WERI-Rb-1 (cell line): ENCODE results near the gene UBR4.

Source experiments
- DNase-seq: peaks from one replicate; pipeline ENCODE4 v3.0.0-alpha.2; 2020
- H3K27ac ChIP-seq: fragments of 250-450 bp; sonication (Bioruptor Pico); 2 replicates; pipeline ENCODE4 v1.5.1; 2020; ENCODE audit warnings: mild to moderate bottlenecking, moderate library complexity
- H3K27me3 ChIP-seq: fragments of 250-450 bp; sonication (Bioruptor Pico); 2 replicates; pipeline ENCODE4 v1.5.1; 2021; ENCODE audit warnings: mild to moderate bottlenecking, low read depth, moderate library complexity; ENCODE audit not compliant: insufficient read depth, severe bottlenecking
- H3K36me3 ChIP-seq: fragments of 250-450 bp; sonication (Bioruptor Pico); 2 replicates; pipeline ENCODE4 v1.5.1; 2020; ENCODE audit warnings: mild to moderate bottlenecking, moderate library complexity
- H3K4me3 ChIP-seq: 2 replicates; pipeline ENCODE4 v1.5.1; 2011; ENCODE audit warnings: low read depth, mild to moderate bottlenecking, control low read depth, low read length
- H3K9me3 ChIP-seq: fragments of 250-450 bp; sonication (Bioruptor Pico); 2 replicates; pipeline ENCODE4 v1.5.1; 2021; ENCODE audit warnings: mild to moderate bottlenecking, moderate library complexity; ENCODE audit not compliant: severe bottlenecking
- TF ChIP-seq, protein P1 (sequence below): IDR thresholded peaks from 2 replicates; pipeline ENCODE4 v1.5.1; 2011; ENCODE audit warnings: low read depth, mild to moderate bottlenecking, control low read depth, inconsistent platforms, low read length

The UBR4 gene

DNA sequence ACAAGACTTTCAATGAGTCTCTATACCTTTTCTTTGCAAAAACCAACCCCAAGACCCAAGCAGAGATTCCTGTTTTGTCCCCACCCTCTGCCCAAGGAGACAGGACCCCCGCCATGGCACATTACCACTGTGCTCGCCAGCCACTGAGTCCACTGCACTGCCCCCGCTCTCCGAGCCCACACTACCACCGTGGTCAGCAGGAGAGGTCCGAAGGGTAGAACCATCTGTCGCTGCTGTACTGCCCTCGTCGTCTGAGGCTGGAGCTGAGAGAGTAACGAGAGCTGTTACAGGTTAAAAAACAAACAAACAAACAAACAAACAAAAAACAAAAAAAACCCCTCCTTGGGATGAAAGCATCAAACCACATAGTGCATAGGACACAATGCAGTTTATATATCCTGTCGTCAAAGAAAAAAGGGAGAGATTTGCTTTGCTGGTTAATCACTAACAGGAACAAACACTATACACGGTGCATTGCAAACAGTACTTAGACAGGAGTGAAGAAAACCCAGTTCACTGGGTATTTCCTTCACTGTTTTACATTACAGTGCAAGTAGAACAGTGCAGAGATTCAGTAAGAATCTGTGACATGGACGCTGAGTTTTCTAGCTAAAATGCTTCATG is 71.0 kb downstream of the UBR4 start:
- Histone ChIP-seq H3K27ac (no peak overlapping the region), H3K36me3 (peaks cover 96% of the 10 kb centered on the region), H3K9me3 (no peaks in the 10 kb centered on the region), H3K4me3 (no peak overlapping the region), H3K27me3 (no peaks in the 10 kb centered on the region)
- no peak for DNase-seq
- TF ChIP-seq, protein P1, sequence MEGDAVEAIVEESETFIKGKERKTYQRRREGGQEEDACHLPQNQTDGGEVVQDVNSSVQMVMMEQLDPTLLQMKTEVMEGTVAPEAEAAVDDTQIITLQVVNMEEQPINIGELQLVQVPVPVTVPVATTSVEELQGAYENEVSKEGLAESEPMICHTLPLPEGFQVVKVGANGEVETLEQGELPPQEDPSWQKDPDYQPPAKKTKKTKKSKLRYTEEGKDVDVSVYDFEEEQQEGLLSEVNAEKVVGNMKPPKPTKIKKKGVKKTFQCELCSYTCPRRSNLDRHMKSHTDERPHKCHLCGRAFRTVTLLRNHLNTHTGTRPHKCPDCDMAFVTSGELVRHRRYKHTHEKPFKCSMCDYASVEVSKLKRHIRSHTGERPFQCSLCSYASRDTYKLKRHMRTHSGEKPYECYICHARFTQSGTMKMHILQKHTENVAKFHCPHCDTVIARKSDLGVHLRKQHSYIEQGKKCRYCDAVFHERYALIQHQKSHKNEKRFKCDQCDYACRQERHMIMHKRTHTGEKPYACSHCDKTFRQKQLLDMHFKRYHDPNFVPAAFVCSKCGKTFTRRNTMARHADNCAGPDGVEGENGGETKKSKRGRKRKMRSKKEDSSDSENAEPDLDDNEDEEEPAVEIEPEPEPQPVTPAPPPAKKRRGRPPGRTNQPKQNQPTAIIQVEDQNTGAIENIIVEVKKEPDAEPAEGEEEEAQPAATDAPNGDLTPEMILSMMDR, result no peak

DNA sequence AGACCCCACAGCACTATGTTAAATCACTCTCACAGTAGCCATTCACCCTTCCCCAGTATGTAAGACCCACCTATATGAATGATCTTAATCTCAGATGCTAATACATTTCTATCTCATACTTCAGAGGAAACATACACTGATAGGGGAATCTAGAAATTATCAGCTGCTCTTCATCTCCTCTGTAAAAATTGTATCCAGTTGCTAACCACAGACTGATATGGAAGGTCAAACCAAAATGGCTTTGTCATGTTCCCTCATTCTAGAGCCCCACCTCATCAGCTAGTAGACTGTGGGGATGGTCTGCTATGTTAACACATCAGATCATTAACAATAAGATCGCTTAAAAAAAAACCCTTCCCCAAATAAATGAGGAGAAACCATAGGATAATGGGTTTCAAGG is 71.7 kb downstream of the UBR4 start:
- no peaks in the 10 kb centered on the region for H3K27me3 ChIP-seq
- no peaks in the 10 kb centered on the region for H3K9me3 ChIP-seq
- H3K36me3 ChIP-seq, result peaks cover 95% of the 10 kb centered on the region
- no peak overlapping the region for H3K4me3 ChIP-seq
- H3K27ac ChIP-seq, result no peak overlapping the region
- no peak for DNase-seq
- TF ChIP-seq, protein P1, result no peak

DNA sequence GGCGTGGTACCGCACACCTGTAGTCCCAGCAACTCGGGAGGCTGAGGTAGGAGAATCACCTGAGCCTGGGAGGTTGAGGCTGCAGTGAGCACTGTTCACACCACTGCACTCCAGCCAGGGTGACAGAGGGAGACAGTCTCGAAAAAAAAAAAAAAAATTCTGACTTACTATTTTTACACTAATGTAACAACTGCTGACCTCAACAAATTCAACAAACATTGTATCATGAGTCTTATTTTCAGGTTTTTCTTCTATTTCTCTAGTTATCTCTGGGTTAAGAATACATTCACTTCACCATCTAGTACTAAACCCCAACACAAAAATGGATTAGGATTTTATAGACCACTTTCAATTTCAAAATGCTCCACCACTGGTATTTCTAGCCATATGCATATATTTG is 72.9 kb downstream of the UBR4 start:
- H3K27me3 ChIP-seq, result no peaks in the 10 kb centered on the region
- TF ChIP-seq, protein P1, result no peak
- no peak overlapping the region for H3K27ac ChIP-seq
- no peak for DNase-seq
- H3K9me3 ChIP-seq, result no peaks in the 10 kb centered on the region
- H3K36me3 ChIP-seq, result peaks cover 90% of the 10 kb centered on the region
- no peak overlapping the region for H3K4me3 ChIP-seq

DNA sequence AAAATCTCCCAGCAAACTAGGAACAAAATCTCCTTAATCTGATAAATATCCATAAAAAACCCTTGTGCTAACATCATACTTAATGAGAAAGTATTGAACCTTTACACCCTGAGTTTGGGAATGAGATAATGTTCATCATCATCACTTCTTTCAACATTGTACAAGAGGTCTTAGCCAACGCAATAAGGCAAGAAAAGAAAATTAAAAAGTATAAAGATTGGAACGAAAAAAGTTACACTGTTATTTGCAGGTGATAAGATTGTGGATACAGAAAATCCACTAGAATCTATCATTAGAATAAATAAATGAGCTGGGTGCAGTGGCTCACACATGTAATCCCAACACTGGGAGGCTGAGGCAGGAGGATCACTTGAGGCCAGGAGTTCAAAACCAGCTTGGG is 76.7 kb downstream of the UBR4 start:
- H3K27me3 ChIP-seq, result no peaks in the 10 kb centered on the region
- DNase-seq, result no peak
- H3K36me3 ChIP-seq, result peaks cover 91% of the 10 kb centered on the region
- no peak overlapping the region for H3K4me3 ChIP-seq
- no peaks in the 10 kb centered on the region for H3K9me3 ChIP-seq
- TF ChIP-seq, protein P1, result no peak
- H3K27ac ChIP-seq, result no peak overlapping the region

DNA sequence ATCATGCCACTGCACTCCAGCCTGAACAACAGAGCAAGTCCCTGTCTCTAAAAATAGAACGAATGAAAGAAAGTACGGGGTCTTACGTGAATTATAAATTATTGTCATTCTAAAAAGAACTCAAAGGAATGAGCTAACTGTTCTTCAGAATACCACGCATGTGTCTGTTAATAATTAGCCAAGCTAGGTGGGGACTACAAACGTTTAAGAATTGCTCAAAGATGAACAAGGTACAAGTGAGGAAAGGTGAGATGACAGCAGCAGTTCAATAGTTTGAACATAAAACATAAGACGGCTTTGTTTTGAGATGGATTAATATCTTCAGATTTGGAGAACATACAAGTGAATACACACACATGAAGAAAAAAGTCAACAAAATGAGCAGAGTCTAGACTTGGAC is 79.6 kb downstream of the UBR4 start:
- Histone ChIP-seq H3K9me3 (no peaks in the 10 kb centered on the region), H3K36me3 (peaks cover 85% of the 10 kb centered on the region), H3K27ac (no peak overlapping the region), H3K4me3 (no peak overlapping the region), H3K27me3 (no peaks in the 10 kb centered on the region)
- TF ChIP-seq, protein P1, result no peak
- DNase-seq, result no peak

DNA sequence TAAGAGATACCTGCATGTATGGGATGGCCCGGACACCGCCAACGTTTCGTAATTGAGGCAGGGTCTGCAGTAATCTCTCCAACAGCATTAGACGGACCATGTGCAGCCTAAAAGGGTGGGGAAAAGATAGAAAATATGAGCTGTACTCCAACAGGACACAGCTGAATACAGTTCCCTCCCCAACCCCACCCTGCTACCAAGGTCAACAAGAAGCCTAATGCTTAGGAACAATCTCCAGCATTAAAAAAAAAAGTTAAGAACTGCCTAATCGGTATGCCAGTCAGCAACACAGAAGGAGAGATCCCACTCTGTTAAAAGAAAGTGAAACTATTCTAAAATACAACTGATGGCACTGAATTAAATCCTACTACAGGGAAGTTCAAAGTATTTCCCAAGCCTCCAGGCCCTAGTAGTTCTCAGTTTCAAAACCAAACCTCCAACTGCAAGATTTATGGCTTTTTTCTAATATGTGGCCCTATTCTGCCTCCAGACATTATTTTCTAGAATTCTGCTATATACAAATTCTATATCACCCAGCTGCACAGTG is 81.0 kb downstream of the UBR4 start:
- Histone ChIP-seq H3K27ac (no peak overlapping the region), H3K4me3 (no peak overlapping the region), H3K9me3 (no peaks in the 10 kb centered on the region), H3K27me3 (no peaks in the 10 kb centered on the region), H3K36me3 (peaks cover 85% of the 10 kb centered on the region)
- TF ChIP-seq, protein P1, result no peak
- DNase-seq, result no peak
